Measurements from ENCODE around the gene IP6K3. TPM values are rescaled to one million over a fixed set of nuclear protein-coding genes. Genes with fewer than 3 reads are reported as not detected.

The IP6K3 gene
- total and polyA plus RNA-seq, 2 donors (not counting 1 experiment from before 2014, with no cell fraction given): not detected

GRCh38 chr6:33761581-33761921 lies 14.8 kb upstream of the IP6K3 start:
- 88% methylated on average over 2 of the region's 2 CpGs for WGBS (ENCODE audit: insufficient coverage)
- Histone ChIP-seq H2AFZ (ENCODE audit: insufficient read depth, low read depth, low read length, poor library complexity, severe bottlenecking) (no peak overlapping the region), H3K4me2 (replicated peaks; ENCODE audit: low read depth, low read length, poor library complexity, severe bottlenecking) (no peak overlapping the region), H3K27ac (ENCODE audit: low read length in 2 of 2) (no peak overlapping the region), H4K20me1 (ENCODE audit: control insufficient read depth, insufficient read depth, low read length, poor library complexity, severe bottlenecking) (no peaks in the 10 kb centered on the region), H3K9ac (ENCODE audit: low read length) (no peak overlapping the region), H3K4me1 (ENCODE audit: control insufficient read depth in 2 of 2, insufficient read depth in 2 of 2, low read length in 2 of 2) (no peaks in the 10 kb centered on the region), H3K79me2 (ENCODE audit: control insufficient read depth, insufficient read depth, low read length) (no peaks in the 10 kb centered on the region), H3K9me3 (ENCODE audit: control extremely low read depth in 1 of 3, control insufficient read depth in 2 of 3, insufficient read depth in 1 of 3, low read length in 2 of 3) (no peaks in the 10 kb centered on the region), H3K27me3 (replicated peaks in 1 of 4; ENCODE audit: control extremely low read depth in 1 of 4, control insufficient read depth in 3 of 4, insufficient read depth in 4 of 4, low read length in 3 of 4) (peaks cover 0 to 4% (median 0%) of the 10 kb centered on the region in 4 experiments), H3K4me3 (ENCODE audit: control extremely low read depth in 1 of 5, extremely low read depth in 1 of 5, insufficient read depth in 1 of 5, low read depth in 2 of 5, low read length in 4 of 5) (no peak overlapping the region), H3K36me3 (replicated peaks in 1 of 2; ENCODE audit: control extremely low read depth in 1 of 2, control insufficient read depth in 1 of 2, extremely low read depth in 1 of 2, insufficient read depth in 2 of 2, low read length in 1 of 2) (no peaks in the 10 kb centered on the region)
- peaks cover 37% of the 10 kb centered on the region for H3K27me3 Mint-ChIP-seq
- peaks cover 3% of the 10 kb centered on the region for H3K4me1 Mint-ChIP-seq
- no peak for ATAC-seq (ENCODE audit: low read depth)
- TF ChIP-seq EZH2 (IDR thresholded peaks at IDR 0.05; ENCODE audit: borderline replicate concordance, insufficient read depth, low read depth, low read length, poor library complexity, severe bottlenecking): no peak
- ChIA-PET POLR2A (no interaction called here), CTCF (interaction anchor here (0.8 to 4.2 kb wide), 7 partner anchors 9 to 175 kb away, joined by 3 to 23 read pairs (median 5); partner anchors contain the start of gene UQCC2)
- DNase-seq: no peak
- H3K9me3 Mint-ChIP-seq (ENCODE audit: insufficient read depth): no peaks in the 10 kb centered on the region
- intact Hi-C loops (cut with micrococcal nuclease): no loop called here
- H3K27ac Mint-ChIP-seq: no peak overlapping the region
- H3K4me3 Mint-ChIP-seq: no peak overlapping the region

GRCh38 chr6:33759887-33760629 lies 13.4 kb upstream of the IP6K3 start:
- Histone ChIP-seq H2AFZ (ENCODE audit: insufficient read depth, low read depth, low read length, poor library complexity, severe bottlenecking) (no peak overlapping the region), H4K20me1 (ENCODE audit: control insufficient read depth, insufficient read depth, low read length, poor library complexity, severe bottlenecking) (no peaks in the 10 kb centered on the region), H3K4me2 (replicated peaks; ENCODE audit: low read depth, low read length, poor library complexity, severe bottlenecking) (no peak overlapping the region), H3K4me3 (ENCODE audit: control extremely low read depth in 1 of 5, extremely low read depth in 1 of 5, insufficient read depth in 1 of 5, low read depth in 2 of 5, low read length in 4 of 5) (no peak overlapping the region), H3K36me3 (replicated peaks in 1 of 2; ENCODE audit: control extremely low read depth in 1 of 2, control insufficient read depth in 1 of 2, extremely low read depth in 1 of 2, insufficient read depth in 2 of 2, low read length in 1 of 2) (no peaks in the 10 kb centered on the region), H3K4me1 (ENCODE audit: control insufficient read depth in 2 of 2, insufficient read depth in 2 of 2, low read length in 2 of 2) (peaks cover 0 to 3% of the 10 kb centered on the region in 2 donors), H3K27ac (ENCODE audit: low read length in 2 of 2) (no peak overlapping the region), H3K27me3 (replicated peaks in 1 of 4; ENCODE audit: control extremely low read depth in 1 of 4, control insufficient read depth in 3 of 4, insufficient read depth in 4 of 4, low read length in 3 of 4) (peaks cover 0 to 4% (median 2%) of the 10 kb centered on the region in 4 experiments), H3K9me3 (ENCODE audit: control extremely low read depth in 1 of 3, control insufficient read depth in 2 of 3, insufficient read depth in 1 of 3, low read length in 2 of 3) (no peaks in the 10 kb centered on the region), H3K9ac (ENCODE audit: low read length) (no peak overlapping the region), H3K79me2 (ENCODE audit: control insufficient read depth, insufficient read depth, low read length) (no peaks in the 10 kb centered on the region)
- no peak for DNase-seq
- intact Hi-C loops (cut with micrococcal nuclease): no loop called here
- no peak for TF ChIP-seq EZH2 (IDR thresholded peaks at IDR 0.05; ENCODE audit: borderline replicate concordance, insufficient read depth, low read depth, low read length, poor library complexity, severe bottlenecking)
- no peak for TF ChIP-seq CTCF (IDR thresholded peaks at IDR 0.05)
- POLR2A ChIA-PET: no interaction called here
- Mint-ChIP-seq H3K9me3 (ENCODE audit: insufficient read depth) (no peaks in the 10 kb centered on the region), H3K4me3 (no peak overlapping the region), H3K27me3 (peaks cover 36% of the 10 kb centered on the region), H3K27ac (no peak overlapping the region), H3K4me1 (peaks cover 4% of the 10 kb centered on the region)
- CTCF ChIA-PET: interaction anchor here (1.3 to 4.2 kb wide), 2 partner anchors 11 to 43 kb away, joined by 3 to 23 read pairs; no protein-coding TSS in a partner anchor
- ATAC-seq (ENCODE audit: low read depth): no peak
- WGBS (ENCODE audit: insufficient coverage): 85% methylated on average over 7 of the region's 9 CpGs
